ENCODE data around the gene HEXD. TPM values are rescaled to one million over a fixed set of nuclear protein-coding genes. Genes with fewer than 3 reads are reported as not detected.

The HEXD gene
- total and polyA plus RNA-seq, 10 of the 15 experiments (the other 5 are each of a cell fraction or from before 2014, with no cell fraction given): 1.6 to 24.2 (median 7.0) TPM

- in situ Hi-C loops (cut with MboI) (no loop called here), intact Hi-C loops (cut with micrococcal nuclease; ENCODE audit: unreplicated experiment) (loop anchor here (5.0 kb wide), 1 partner anchor 33 kb away; no protein-coding TSS in a partner anchor)
- Histone ChIP-seq H3K4me1 (ENCODE audit: control insufficient read depth, insufficient read depth, low read length) (peaks cover 12% of the 10 kb centered on the region), H3K79me2 (ENCODE audit: control insufficient read depth, insufficient read depth, low read length) (no peaks in the 10 kb centered on the region), H3K9me3 (replicated peaks; ENCODE audit: control insufficient read depth, insufficient read depth, low read length) (no peaks in the 10 kb centered on the region), H4K20me1 (ENCODE audit: control insufficient read depth, insufficient read depth) (no peaks in the 10 kb centered on the region), H3K27ac (ENCODE audit: control insufficient read depth, insufficient read depth) (no peak overlapping the region), H3K9ac (ENCODE audit: control insufficient read depth, insufficient read depth, low read length) (no peak overlapping the region), H3K4me2 (ENCODE audit: control insufficient read depth, insufficient read depth) (no peak overlapping the region), H3K36me3 (ENCODE audit: control insufficient read depth in 2 of 2, insufficient read depth in 2 of 2, low read length in 1 of 2) (no peaks in the 10 kb centered on the region), H2AFZ (ENCODE audit: control insufficient read depth, low read depth, low read length) (no peak overlapping the region), H3K27me3 (replicated peaks in 1 of 2; ENCODE audit: control insufficient read depth in 2 of 2, insufficient read depth in 2 of 2, low read length in 1 of 2) (peaks cover 0 to 4% of the 10 kb centered on the region in 2 experiments; a peak in 2 of 4 replicates), H3K4me3 (no peak overlapping the region)
- no peak for FAIRE-seq
- 66% methylated on average over 6 of the region's 7 CpGs for WGBS (ENCODE audit: insufficient coverage, insufficient replicate concordance, low lambda C conversion rate, missing lambda C conversion rate)
- no peak for ATAC-seq
- ChIA-PET POLR2A (no interaction called here), SMC1A (ENCODE audit: uncharacterized antibody, unreplicated experiment) (no interaction called here), CTCF (interaction anchor here (2.5 kb wide), 1 partner anchor 11 kb away, joined by 8 read pairs; no protein-coding TSS in a partner anchor), RAD21 (ENCODE audit: unreplicated experiment) (interaction anchor here (1.4 to 1.5 kb wide), 3 partner anchors 68 to 128 kb away, joined by 3 read pairs; no protein-coding TSS in a partner anchor)
- no peak for DNase-seq (ENCODE audit: low read depth, low spot score)
- BruUV-seq (replicated peaks): no TSS peak
- TF ChIP-seq HCFC1 (IDR thresholded peaks at IDR 0.05; ENCODE audit: low read length) (no peak), FOXK2 (IDR thresholded peaks at IDR 0.05) (no peak), POLR2A (IDR thresholded peaks at IDR 0.05; ENCODE audit: low read depth, low read length) (no peak), E2F8 (IDR thresholded peaks at IDR 0.05; ENCODE audit: low read depth, partially characterized antibody) (no peak), ZNF687 (IDR thresholded peaks at IDR 0.05) (no peak), ZNF592 (IDR thresholded peaks at IDR 0.05) (no peak), EGR1 (IDR thresholded peaks at IDR 0.05; ENCODE audit: borderline replicate concordance in 1 of 2, low read depth in 2 of 2, low read length in 2 of 2) (no peak), ZBED1 (IDR thresholded peaks at IDR 0.05; ENCODE audit: borderline replicate concordance) (no peak), HDAC6 (IDR thresholded peaks at IDR 0.05; ENCODE audit: unreplicated experiment) (no peak), HSF1 (IDR thresholded peaks at IDR 0.05; ENCODE audit: low read depth, low read length) (no peak), ASH2L (IDR thresholded peaks at IDR 0.05; ENCODE audit: borderline replicate concordance, low read depth) (no peak), TCF3 (IDR thresholded peaks at IDR 0.05; ENCODE audit: borderline replicate concordance, insufficient read depth, low read depth, low read length) (no peak)
Observed at GRCh38 chr17:82369211-82369610, 48.9 kb upstream of the HEXD start.

Measured in GM12878 (cell line).